Stomach (tissue), 4 donors: ENCODE measurements around the gene PRKCA.
"Not testable (repeated sequence)": the region's sequence is repeated elsewhere in the genome, so short reads cannot be mapped to it uniquely, and the experiment has no call there.

ENCODE experiments used
- EP300 ChIP-seq: sonication (generic); formaldehyde crosslinking; IDR thresholded peaks from one replicate; pipeline ENCODE4 v1.6.1; 2017; ENCODE audit warnings: antibody characterized with exemption
- TF ChIP-seq, protein P1 (sequence below), 7 experiments: fragments of 450-650 bp in 4 of 7; fragments of 200-600 bp in 3 of 7; sonication (generic) in 3 of 7; IDR thresholded peaks; one replicate each; pipeline ENCODE4 v1.5.1; 2016 to 2019; ENCODE audit warnings: antibody characterized with exemption in 7 of 7, control low read depth in 2 of 7, mild to moderate bottlenecking in 1 of 7

DNA sequence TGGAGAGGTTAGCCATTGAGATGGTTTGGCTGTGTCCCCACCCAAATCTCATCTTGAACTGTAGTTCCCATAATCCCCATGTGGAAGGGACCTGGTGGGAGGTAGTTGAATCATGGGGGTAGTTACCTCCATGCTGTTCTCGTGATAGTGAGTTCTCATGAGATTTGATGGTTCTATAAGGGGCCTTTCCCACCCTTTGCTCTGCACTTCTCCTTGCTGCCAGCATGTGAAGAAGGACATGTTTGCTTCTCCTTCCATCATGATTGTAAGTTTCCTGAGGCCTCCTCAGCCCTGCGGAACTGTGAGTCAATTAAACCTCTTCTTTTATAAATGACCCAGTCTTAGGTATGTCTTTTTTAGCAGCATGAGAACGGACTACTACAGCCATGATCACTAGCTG, 155.1 kb downstream of the PRKCA start:
- TF ChIP-seq, protein P1, sequence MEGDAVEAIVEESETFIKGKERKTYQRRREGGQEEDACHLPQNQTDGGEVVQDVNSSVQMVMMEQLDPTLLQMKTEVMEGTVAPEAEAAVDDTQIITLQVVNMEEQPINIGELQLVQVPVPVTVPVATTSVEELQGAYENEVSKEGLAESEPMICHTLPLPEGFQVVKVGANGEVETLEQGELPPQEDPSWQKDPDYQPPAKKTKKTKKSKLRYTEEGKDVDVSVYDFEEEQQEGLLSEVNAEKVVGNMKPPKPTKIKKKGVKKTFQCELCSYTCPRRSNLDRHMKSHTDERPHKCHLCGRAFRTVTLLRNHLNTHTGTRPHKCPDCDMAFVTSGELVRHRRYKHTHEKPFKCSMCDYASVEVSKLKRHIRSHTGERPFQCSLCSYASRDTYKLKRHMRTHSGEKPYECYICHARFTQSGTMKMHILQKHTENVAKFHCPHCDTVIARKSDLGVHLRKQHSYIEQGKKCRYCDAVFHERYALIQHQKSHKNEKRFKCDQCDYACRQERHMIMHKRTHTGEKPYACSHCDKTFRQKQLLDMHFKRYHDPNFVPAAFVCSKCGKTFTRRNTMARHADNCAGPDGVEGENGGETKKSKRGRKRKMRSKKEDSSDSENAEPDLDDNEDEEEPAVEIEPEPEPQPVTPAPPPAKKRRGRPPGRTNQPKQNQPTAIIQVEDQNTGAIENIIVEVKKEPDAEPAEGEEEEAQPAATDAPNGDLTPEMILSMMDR (IDR thresholded peaks at IDR 0.05), result not testable (repeated sequence)
- TF ChIP-seq EP300, result not testable (repeated sequence)
